H1 (cell line): ENCODE data around the gene SCGN. TPM values are rescaled to one million over a fixed set of nuclear protein-coding genes. Genes with fewer than 3 reads are reported as not detected.
A peak's percentile ranks its signal among the peaks of the same experiment; 100 is the strongest.

ENCODE experiments used
- EZH2 ChIP-seq: fragments of 200-600 bp; sonication (generic); IDR thresholded peaks from 2 replicates; pipeline ENCODE4 v1.7.1; 2012; ENCODE audit warnings: low read depth, mild to moderate bottlenecking, moderate library complexity, low read length, inconsistent platforms; ENCODE audit not compliant: severe bottlenecking
- JUND ChIP-seq: IDR thresholded peaks from 2 replicates; pipeline ENCODE4 v1.6.1; 2011; ENCODE audit warnings: mild to moderate bottlenecking, improper control_type of control experiment, low read length
- POLR2AphosphoS5 ChIP-seq: IDR thresholded peaks from 2 replicates; pipeline ENCODE4 v1.6.1; 2011; ENCODE audit warnings: low read depth, low read length
- RNF2 ChIP-seq: fragments of 200-900, 300-1000 bp; sonication (generic); IDR thresholded peaks from 2 replicates; pipeline ENCODE4 v1.7.1; 2016; ENCODE audit warnings: borderline replicate concordance, low read depth, mild to moderate bottlenecking, antibody characterized with exemption, low read length; ENCODE audit not compliant: poor library complexity, severe bottlenecking; ENCODE audit errors: missing control alignments
- polyA plus RNA-seq, 7 experiments: library from polyadenylated mRNA; depleted of rRNA in 3 of 7; stranded (reverse) in 5 of 7; unstranded in 2 of 7; fragments of >200 nt in 5 of 7; fragments of 200-250 nt in 2 of 7; gene quantifications; 1 replicate in 5 of 7; 2 replicates in 1 of 7; 4 replicates in 1 of 7; pipeline versions ENCODE4 v1.2.1 to v1.2.3, GENCODE V29; 2011 to 2013; ENCODE audit warnings: missing spikeins in 2 of 7, mixed read lengths in 2 of 7
- total RNA-seq: library from RNA; stranded (reverse); fragmentation: NEBNext Ultra II Directional; extraction: Animal tissue kit (Norgen Biotek cat#: 25700); gene quantifications from 2 replicates; pipeline ENCODE4 v1.2.1, GENCODE V29; 2021

Gene SCGN
- total and polyA plus RNA-seq, 2 of the 8 experiments (the other 6 are each of a cell fraction or from before 2014, with no cell fraction given), result not detected

DNA sequence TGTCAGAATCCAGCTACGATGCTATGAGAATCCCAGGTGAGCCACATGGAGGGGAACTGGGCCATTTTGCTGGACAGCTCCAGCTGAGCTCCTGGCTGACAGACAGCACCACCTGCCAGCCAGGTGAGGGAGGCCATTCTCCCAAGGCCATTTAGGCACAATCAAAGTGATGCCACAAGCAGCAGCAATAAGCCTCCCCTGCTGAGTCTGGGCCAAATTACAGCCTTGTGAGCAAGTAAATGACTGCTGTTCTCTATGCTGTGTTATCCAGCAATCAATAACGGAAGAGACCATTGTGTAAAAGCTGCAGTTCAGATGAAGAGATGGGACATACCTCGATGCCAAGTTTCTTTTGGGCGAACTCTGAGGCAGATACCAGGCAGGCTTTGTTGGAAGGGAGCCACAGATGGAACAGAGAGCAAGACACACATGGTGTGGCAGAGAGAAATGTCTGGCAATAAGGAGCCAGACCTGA, 14.0 kb upstream of the SCGN start (continued):
- TF ChIP-seq JUND (peak; percentile 20; the same call in 1 of the 2 replicates), RNF2 (no peak), POLR2AphosphoS5 (no peak), EZH2 (no peak)
- TF ChIP-seq, all 59 proteins: peak for 8
